ENCODE results near the gene POLR2L. TPM values are rescaled to one million over a fixed set of nuclear protein-coding genes. Genes with fewer than 3 reads are reported as not detected.

Gene POLR2L
- polyA plus RNA-seq, 1 of the 3 experiments (the other 2 are of a cell fraction), result 540 TPM

GRCh38 chr11:801097-801780, 41.1 kb downstream of the POLR2L start:
- peaks cover 32% of the 10 kb centered on the region for H3K79me2 ChIP-seq (ENCODE audit: insufficient read depth)
- ChIA-PET POLR2A (no interaction called here), CTCF (interaction anchor here (1.1 kb wide), 1 partner anchor 18 kb away, joined by 6 read pairs; no protein-coding TSS in a partner anchor)
- no peaks in the 10 kb centered on the region for H4K20me1 ChIP-seq (ENCODE audit: insufficient read depth)
- no peak overlapping the region for H3K9ac ChIP-seq
- H3F3A ChIP-seq (replicated peaks; ENCODE audit: insufficient read depth), result peaks cover 22% of the 10 kb centered on the region
- no peak overlapping the region for H3K27ac ChIP-seq (ENCODE audit: low read depth in 2 of 2, low read length in 1 of 2)
- no peak overlapping the region for H2AFZ ChIP-seq (ENCODE audit: low read depth)
- 95% methylated on average over 11 of the region's 20 CpGs for WGBS (ENCODE audit: low lambda C conversion rate)
- no peak for TF ChIP-seq EP300 (IDR thresholded peaks at IDR 0.05; ENCODE audit: borderline replicate concordance in 1 of 2, low read depth in 1 of 2, low read length in 1 of 2)
- TF ChIP-seq ELF1 (IDR thresholded peaks at IDR 0.05), result no peak
- no peak for TF ChIP-seq REST (IDR thresholded peaks at IDR 0.05; ENCODE audit: low read depth, low read length)
- TF ChIP-seq MXI1 (IDR thresholded peaks at IDR 0.05; ENCODE audit: low read depth, low read length), result no peak
- no peak for TF ChIP-seq RAD21 (IDR thresholded peaks at IDR 0.05; ENCODE audit: low read length)
- no peak for TF ChIP-seq ZBTB33 (IDR thresholded peaks at IDR 0.05; ENCODE audit: borderline replicate concordance, low read depth)
- peaks cover 0 to 38% of the 10 kb centered on the region in 2 experiments for H3K36me3 ChIP-seq (replicated peaks in 1 of 2; ENCODE audit: control insufficient read depth in 1 of 2, insufficient read depth in 2 of 2, low read length in 1 of 2)
- no peaks in the 10 kb centered on the region for H3K9me3 ChIP-seq
- no peak overlapping the region for H3K4me2 ChIP-seq
- no peaks in the 10 kb centered on the region for H3K27me3 ChIP-seq (ENCODE audit: insufficient read depth)
- DNase-seq, result no peak
- peaks cover 14 to 27% of the 10 kb centered on the region in 2 experiments; a peak in 2 of 4 replicates for H3K4me1 ChIP-seq (ENCODE audit: control insufficient read depth in 1 of 2, insufficient read depth in 2 of 2, low read depth in 1 of 2, low read length in 1 of 2)
- no peaks in the 10 kb centered on the region for H3K9me2 ChIP-seq
- no peak overlapping the region for H3K4me3 ChIP-seq (ENCODE audit: low read depth in 2 of 2, low read length in 1 of 2)

- no peaks in the 10 kb centered on the region for H3K27me3 ChIP-seq (ENCODE audit: insufficient read depth)
- no peak overlapping the region for H3K4me3 ChIP-seq (ENCODE audit: low read depth in 2 of 2, low read length in 1 of 2)
- no peaks in the 10 kb centered on the region for H3K9me3 ChIP-seq
- H3K9me2 ChIP-seq, result no peaks in the 10 kb centered on the region
- H2AFZ ChIP-seq (ENCODE audit: low read depth), result no peak overlapping the region
- peaks cover 33% of the 10 kb centered on the region for H3K79me2 ChIP-seq (ENCODE audit: insufficient read depth)
- no peak for DNase-seq
- POLR2A ChIA-PET, result no interaction called here
- H3F3A ChIP-seq (replicated peaks; ENCODE audit: insufficient read depth), result peaks cover 14% of the 10 kb centered on the region
- H3K9ac ChIP-seq, result no peak overlapping the region
- peaks cover 0 to 38% of the 10 kb centered on the region in 2 experiments for H3K36me3 ChIP-seq (replicated peaks in 1 of 2; ENCODE audit: control insufficient read depth in 1 of 2, insufficient read depth in 2 of 2, low read length in 1 of 2)
- WGBS (ENCODE audit: low lambda C conversion rate), result 95% methylated on average over 4 of the region's 30 CpGs
- CTCF ChIA-PET, result interaction anchor here (1.1 kb wide), 1 partner anchor 17 kb away, joined by 6 read pairs; no protein-coding TSS in a partner anchor
- no peak overlapping the region for H3K4me2 ChIP-seq
- peaks cover 14 to 34% of the 10 kb centered on the region in 2 experiments; a peak in 2 of 4 replicates for H3K4me1 ChIP-seq (ENCODE audit: control insufficient read depth in 1 of 2, insufficient read depth in 2 of 2, low read depth in 1 of 2, low read length in 1 of 2)
- no peaks in the 10 kb centered on the region for H4K20me1 ChIP-seq (ENCODE audit: insufficient read depth)
- H3K27ac ChIP-seq (ENCODE audit: low read depth in 2 of 2, low read length in 1 of 2), result no peak overlapping the region
- TF ChIP-seq IRF3 (IDR thresholded peaks at IDR 0.05; ENCODE audit: low read depth, low read length) (no peak), EP300 (IDR thresholded peaks at IDR 0.05; ENCODE audit: borderline replicate concordance in 1 of 2, low read depth in 1 of 2, low read length in 1 of 2) (no peak), MAX (IDR thresholded peaks at IDR 0.05; ENCODE audit: low read depth) (no peak), JUND (IDR thresholded peaks at IDR 0.05) (no peak), NRF1 (IDR thresholded peaks at IDR 0.05; ENCODE audit: low read depth, low read length) (no peak), FOXM1 (IDR thresholded peaks at IDR 0.05; ENCODE audit: low read depth) (no peak), TEAD4 (IDR thresholded peaks at IDR 0.05; ENCODE audit: borderline replicate concordance, insufficient read depth) (no peak), CHD2 (IDR thresholded peaks at IDR 0.05; ENCODE audit: low read length, partially characterized antibody) (no peak), FOSL2 (IDR thresholded peaks at IDR 0.05; ENCODE audit: borderline replicate concordance, low read depth) (no peak), ZBTB33 (IDR thresholded peaks at IDR 0.05; ENCODE audit: borderline replicate concordance, low read depth) (no peak), MXI1 (IDR thresholded peaks at IDR 0.05; ENCODE audit: low read depth, low read length) (no peak)
Observed at GRCh38 chr11:800473-800872, 41.9 kb downstream of the POLR2L start.

All from SK-N-SH (cell line).